ENCODE results near the gene SLC34A1.
"Not testable (repeated sequence)": the region's sequence is repeated elsewhere in the genome, so short reads cannot be mapped to it uniquely, and the experiment has no call there.

Gene SLC34A1

DNA sequence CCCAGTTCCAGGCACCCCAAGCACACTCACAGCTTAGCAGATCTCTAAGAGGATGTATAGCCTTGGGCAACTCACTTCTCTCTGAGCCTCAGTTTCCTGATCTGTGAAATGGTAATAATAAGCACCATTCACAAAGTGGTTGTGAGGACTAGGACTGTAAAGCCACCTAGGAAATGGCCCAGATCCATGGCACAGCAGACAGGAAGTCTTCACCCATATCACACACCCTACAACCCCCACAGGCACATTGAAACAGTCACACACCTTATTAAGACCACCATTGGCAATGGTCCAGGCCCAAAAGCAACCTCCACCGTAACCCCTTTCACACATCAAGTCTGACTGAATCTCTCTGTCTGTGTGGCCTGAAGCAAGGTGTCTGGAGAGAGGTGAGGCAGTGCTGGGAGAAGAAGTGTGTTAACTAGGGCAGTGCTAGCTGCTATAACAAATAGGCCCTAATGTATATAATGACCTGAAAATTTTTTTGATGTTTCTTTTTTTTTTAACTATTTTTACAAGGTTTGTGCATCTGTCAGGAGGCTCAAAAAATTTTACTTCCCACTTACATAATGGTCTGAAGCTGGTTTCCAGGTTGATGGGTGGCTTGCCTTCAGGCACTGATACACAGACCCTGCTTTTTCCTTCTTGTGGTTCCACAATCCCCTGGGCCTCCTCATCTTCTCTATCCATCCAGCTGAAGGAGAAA, 28.9 kb upstream of the SLC34A1 start:
- no peak for DNase-seq (ENCODE audit: low read depth in 2 of 2)

GRCh38 chr5:177355868-177356168, 28.4 kb upstream of the SLC34A1 start:
- DNase-seq (ENCODE audit: low read depth in 2 of 2) = no peak

GRCh38 chr5:177356746-177357145, 27.5 kb upstream of the SLC34A1 start:
- DNase-seq (ENCODE audit: low read depth in 2 of 2) = no peak

- DNase-seq (ENCODE audit: low read depth in 2 of 2) = no peak
Measured at GRCh38 chr5:177357146-177357458, 27.1 kb upstream of the SLC34A1 start.

DNA sequence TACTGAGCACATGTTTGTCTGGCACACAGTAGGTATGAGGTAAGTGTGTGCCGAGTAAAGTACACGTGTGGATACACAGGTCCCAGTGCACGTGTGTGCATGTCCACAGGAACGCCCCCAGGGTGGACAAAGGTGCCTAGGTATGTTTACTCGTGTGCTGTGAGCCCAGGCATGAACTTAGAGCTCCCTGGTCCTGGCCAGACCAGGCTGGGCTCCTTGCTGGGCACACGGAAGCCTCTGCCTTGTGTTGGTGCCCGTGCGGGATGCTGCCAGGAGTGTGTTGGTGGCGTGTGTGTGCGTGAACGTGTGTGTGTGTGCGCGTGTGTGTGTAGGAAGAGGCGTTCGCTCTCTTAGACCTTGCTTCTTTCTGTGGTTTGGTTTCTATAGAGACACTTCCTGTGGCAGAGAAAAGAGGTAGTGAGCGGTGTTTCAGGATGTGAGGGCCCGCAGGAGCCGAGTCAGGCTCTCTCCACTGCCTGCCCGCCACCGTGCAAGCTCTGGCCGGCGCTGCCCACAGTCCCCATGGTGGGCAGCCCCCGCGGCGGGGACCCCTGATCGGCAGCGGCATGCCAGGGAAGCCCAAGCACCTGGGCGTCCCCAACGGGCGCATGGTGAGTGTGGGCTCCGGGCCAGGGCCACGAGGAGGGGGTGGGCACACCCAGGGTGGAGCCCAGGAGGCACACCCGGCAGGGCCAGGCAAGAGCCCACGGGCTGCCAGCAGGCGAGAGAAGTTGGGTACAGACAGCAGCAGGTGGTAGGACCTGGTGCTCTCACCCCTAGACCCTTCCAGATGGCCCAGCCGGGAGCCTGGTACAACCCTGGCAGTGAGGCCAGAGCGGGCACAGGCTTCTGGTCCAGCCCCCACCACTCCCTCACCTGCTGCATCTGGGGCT, 26.5 kb upstream of the SLC34A1 start, which contains the start of gene RGS14:
Gene RGS14, plus strand, starts transcription at position 466 of the 893 bp plus-strand sequence. Its CDS starts 101 bp downstream, at position 567.
- DNase-seq (ENCODE audit: low read depth in 2 of 2) = no peak

GRCh38 chr5:177358370-177358819, 25.8 kb upstream of the SLC34A1 start:
- no peak for DNase-seq (ENCODE audit: low read depth in 2 of 2)

DNA sequence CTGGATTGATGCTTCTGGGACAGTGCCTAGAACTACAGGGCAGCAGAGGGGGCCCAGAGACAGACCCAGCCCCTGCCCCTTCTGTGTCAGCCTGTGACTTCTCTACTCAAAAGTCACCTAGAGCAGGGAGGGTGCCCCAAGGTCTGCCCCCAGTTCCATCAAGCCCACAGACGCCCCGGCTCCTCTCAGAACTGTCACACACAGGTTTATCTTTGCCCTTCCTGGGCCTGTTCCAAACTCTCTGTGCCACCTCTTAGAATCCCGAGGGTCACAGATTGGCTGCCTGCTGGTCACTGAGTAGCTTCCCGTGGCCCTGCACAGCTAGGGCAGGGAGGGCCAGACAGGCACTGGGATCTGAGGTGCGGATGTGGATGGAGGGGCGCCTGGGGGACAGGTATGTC, 24.8 kb upstream of the SLC34A1 start:
- DNase-seq (ENCODE audit: low read depth in 2 of 2) = no peak

GRCh38 chr5:177359860-177360259, 24.4 kb upstream of the SLC34A1 start:
- DNase-seq (ENCODE audit: low read depth in 2 of 2) = no peak

- not testable (repeated sequence) for DNase-seq (ENCODE audit: low read depth in 2 of 2)
Measured at GRCh38 chr5:177360740-177361139, 23.5 kb upstream of the SLC34A1 start.

- no peak for DNase-seq (ENCODE audit: low read depth in 2 of 2)
Measured at GRCh38 chr5:177361418-177362291, 22.6 kb upstream of the SLC34A1 start.

- no peak for DNase-seq (ENCODE audit: low read depth in 2 of 2)
Measured at GRCh38 chr5:177362292-177362609, 22.0 kb upstream of the SLC34A1 start.

DNA sequence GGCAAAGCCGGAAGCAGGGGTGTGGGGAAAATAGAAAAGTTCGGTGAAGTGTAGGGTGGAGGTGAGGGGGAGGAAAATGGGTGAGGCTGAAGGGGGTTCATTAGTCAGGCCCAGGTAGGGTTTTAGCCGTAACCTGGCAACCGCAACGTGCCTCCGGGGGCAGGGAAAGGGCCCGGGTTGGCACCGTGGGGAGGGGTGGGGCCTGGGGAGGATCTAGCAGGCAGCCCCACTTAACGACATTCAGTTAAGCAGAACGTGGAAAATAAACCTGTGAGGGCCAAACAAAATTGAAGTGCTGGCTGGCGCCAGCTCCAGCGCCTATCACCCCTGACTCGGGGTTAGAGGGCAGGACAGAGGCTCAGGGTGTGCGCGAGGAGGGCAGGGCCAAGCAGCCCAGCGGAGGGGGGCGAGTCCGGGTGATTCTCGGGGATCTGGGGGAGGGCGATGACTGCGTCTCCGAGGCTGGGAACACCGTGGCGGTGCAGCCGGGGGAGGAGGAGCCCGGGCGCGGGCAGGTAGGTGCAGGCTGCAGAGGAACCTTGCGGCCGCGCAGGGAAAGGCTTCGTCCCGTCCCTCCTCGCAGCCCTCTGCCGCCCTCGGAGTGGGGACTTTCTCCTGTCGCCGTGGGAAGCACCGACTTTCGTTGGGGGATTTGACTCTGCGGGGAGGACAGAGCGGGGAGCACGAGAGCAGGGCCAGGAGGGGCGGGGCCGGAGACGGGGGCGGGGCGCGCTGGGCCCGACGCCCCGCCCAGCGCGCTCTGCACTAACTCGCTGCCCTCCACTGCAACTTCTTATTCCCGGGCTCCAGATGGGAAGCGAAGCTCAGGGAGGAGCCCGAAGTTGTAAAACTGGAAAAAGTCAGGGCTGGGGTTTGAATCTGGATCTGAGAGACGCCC, 21.4 kb upstream of the SLC34A1 start:
- no peak for DNase-seq (ENCODE audit: low read depth in 2 of 2)

DNA sequence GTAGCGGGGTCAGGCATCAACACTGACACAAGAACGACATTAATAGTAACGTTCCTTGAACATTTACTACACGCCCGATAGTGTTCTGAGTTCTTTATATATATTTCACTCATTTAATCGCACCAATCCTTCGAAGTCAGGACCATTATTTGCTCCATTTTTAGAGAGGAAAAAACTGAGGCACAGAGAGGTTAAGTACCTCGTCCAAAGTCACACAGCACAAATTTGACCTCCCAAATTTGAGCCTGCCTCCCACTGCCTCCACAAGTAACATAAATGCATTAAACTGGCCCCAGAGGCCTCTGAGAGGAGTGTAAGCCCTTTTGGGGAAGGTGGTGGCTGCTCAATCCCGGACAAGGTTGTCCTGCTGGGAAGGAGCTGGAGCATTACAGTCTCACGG, 20.7 kb upstream of the SLC34A1 start:
- no peak for DNase-seq (ENCODE audit: low read depth in 2 of 2)

- DNase-seq (ENCODE audit: low read depth in 2 of 2) = no peak
Measured at GRCh38 chr5:177364159-177364962, 19.9 kb upstream of the SLC34A1 start.

- no peak for DNase-seq (ENCODE audit: low read depth in 2 of 2)
Measured at GRCh38 chr5:177365845-177366527, 18.2 kb upstream of the SLC34A1 start.

DNA sequence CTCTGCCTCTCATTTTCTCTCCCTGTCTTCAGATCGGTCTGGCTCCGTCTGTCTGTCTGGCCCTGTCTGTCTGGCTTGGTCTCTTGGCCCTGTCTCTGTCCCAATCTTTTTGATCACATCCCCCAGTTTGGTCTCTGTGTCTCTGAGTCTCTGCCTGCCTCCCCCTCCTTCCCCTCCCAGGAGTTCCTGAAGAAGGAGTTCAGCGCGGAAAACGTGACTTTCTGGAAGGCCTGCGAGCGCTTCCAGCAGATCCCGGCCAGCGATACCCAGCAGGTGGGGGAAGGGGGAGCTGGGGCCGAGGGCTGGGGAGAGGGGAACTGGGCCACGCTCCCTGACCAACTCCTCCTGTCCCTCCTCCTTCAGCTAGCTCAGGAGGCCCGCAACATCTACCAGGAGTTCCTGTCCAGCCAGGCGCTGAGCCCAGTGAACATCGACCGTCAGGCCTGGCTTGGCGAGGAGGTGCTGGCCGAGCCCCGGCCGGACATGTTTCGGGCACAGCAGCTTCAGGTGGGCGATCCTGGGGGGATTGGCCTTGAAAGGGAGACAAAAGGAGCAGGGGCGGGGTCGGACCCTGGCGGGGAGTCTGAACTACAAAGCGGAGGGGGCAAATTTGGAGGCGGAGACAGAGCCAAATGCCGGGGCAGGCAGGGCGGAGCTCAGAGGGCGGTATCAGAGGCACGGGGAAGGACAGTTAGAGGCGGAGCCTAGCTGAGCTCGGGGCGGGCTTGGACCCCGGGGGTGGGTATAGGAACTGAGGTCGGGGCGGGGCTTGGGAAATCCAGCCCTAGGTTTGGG, 17.5 kb upstream of the SLC34A1 start:
- peak; percentile 66 to 71 for DNase-seq (ENCODE audit: low read depth in 2 of 2)

- DNase-seq (ENCODE audit: low read depth in 2 of 2) = no peak
Measured at GRCh38 chr5:177367323-177367848, 16.8 kb upstream of the SLC34A1 start.

GRCh38 chr5:177367981-177368868, 16.0 kb upstream of the SLC34A1 start:
- DNase-seq (ENCODE audit: low read depth in 2 of 2) = no peak
